ENCODE measurements around the gene SH2D3A.

SH2D3A gene

DNA sequence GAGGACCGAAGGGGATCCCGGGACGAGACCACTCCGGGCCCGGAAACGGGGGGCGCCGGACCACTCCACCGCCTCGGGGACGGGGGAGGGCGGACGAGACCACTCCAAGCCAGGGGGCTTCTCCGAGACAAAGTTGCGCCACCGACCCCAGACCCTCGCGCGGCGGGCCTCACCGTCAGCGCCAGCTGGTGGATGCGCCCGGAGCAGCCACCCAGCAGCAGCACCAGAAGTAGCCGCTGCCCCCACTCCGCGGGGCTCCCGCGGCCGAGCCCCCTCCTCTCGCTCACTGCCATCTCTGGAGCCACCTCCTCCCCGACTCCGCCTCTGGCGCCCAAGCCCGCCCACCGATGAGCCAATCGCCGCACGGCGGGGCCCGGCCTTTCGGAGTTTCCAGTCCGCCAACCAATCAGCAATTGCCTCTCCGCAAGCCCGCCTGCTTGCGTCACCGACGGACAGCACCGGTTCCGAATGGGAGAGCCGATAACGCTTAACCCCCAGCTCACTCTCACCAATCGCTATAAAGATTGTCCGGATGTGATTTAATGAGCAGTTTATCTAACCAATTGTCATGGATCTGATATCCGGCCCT, 29.9 kb downstream of the SH2D3A start, which contains the start of gene GPR108:
Gene GPR108, minus strand, starts transcription at position 297 of the 589 bp plus-strand sequence. Its CDS starts 4 bp downstream, at position 293.
- H3K27me3 ChIP-seq (ENCODE audit: control insufficient read depth, insufficient read depth, low read length) = no peaks in the 10 kb centered on the region
- H3K36me3 ChIP-seq (ENCODE audit: control insufficient read depth, insufficient read depth, low read length) = peaks cover 4% of the 10 kb centered on the region
- peak within 1 kb of the TSS; percentile 81 for H3K9ac ChIP-seq (ENCODE audit: low read length)
- H3K27ac ChIP-seq (ENCODE audit: low read depth, low read length) = peak within 1 kb of the TSS; percentile 99
- peaks cover 32% of the 10 kb centered on the region for H3K4me1 ChIP-seq (ENCODE audit: control insufficient read depth, insufficient read depth, low read length)
- peak within 1 kb of the TSS; percentile 74 for H3K4me3 ChIP-seq (ENCODE audit: low read length)

DNA sequence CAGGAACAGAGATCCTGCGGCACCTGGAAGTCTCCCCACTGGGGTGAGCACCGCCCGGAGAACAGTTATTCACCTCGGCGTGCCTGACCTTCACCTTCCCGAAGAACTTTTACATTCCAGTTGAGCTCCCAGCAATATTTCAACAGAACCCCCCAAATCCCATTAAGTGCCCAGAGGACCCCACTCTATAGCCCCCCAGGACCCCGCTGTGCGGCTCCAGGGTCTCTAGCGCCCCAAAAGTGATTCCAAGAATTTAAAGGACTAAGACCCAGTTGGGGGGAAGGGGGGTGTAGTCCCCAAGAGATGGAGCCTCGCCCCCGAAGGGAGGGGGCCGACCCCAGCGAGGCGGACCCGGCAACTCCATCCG, 30.3 kb downstream of the SH2D3A start:
- H3K9ac ChIP-seq (ENCODE audit: low read length) = peak overlapping the region; percentile 56
- H3K27ac ChIP-seq (ENCODE audit: low read depth, low read length) = peak overlapping the region; percentile 99
- H3K27me3 ChIP-seq (ENCODE audit: control insufficient read depth, insufficient read depth, low read length) = no peaks in the 10 kb centered on the region
- H3K36me3 ChIP-seq (ENCODE audit: control insufficient read depth, insufficient read depth, low read length) = peaks cover 4% of the 10 kb centered on the region
- H3K4me3 ChIP-seq (ENCODE audit: low read length) = peak overlapping the region; percentile 74
- peaks cover 32% of the 10 kb centered on the region for H3K4me1 ChIP-seq (ENCODE audit: control insufficient read depth, insufficient read depth, low read length)

DNA sequence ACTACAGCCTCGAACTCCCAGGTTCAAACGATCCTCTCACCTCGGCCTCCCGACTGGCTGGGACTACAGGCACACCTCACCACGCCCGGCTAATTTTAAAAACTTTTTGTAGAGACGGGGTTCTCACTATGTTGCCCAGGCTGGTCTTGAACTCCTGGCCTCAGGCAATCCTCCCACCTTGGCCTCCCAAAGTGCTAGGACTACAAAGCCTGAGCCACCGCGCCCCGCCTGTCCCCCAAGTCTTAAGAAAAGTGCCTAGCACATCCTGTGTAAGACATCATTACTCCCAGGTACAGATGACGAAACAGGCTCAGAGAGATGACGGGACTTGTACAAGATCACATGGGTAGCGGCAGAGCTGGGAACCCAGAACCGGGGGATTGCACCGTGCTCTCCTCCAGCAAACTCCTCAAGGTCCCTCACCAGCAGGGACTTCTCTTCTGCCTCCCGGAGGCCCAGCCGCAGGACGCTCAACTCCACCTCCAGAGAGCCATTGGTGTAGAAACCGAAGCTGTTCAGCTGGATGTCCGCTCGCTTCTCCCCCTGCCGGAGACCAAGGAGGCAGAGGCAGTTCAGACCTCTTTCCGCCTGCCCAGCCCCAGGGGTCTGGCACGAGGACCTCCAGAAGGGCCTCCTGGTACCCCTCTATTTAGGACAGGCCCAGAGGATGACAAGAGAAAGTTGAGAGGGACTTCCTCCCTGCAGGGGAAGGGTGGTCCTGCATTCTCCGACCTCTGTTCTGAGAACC, 30.9 kb downstream of the SH2D3A start:
- Histone ChIP-seq H3K9ac (ENCODE audit: low read length) (peak overlapping the region; percentile 81), H3K4me1 (ENCODE audit: control insufficient read depth, insufficient read depth, low read length) (peaks cover 32% of the 10 kb centered on the region), H3K27me3 (ENCODE audit: control insufficient read depth, insufficient read depth, low read length) (no peaks in the 10 kb centered on the region), H3K36me3 (ENCODE audit: control insufficient read depth, insufficient read depth, low read length) (peaks cover 4% of the 10 kb centered on the region), H3K4me3 (ENCODE audit: low read length) (peak overlapping the region; percentile 74), H3K27ac (ENCODE audit: low read depth, low read length) (peak overlapping the region; percentile 99)

DNA sequence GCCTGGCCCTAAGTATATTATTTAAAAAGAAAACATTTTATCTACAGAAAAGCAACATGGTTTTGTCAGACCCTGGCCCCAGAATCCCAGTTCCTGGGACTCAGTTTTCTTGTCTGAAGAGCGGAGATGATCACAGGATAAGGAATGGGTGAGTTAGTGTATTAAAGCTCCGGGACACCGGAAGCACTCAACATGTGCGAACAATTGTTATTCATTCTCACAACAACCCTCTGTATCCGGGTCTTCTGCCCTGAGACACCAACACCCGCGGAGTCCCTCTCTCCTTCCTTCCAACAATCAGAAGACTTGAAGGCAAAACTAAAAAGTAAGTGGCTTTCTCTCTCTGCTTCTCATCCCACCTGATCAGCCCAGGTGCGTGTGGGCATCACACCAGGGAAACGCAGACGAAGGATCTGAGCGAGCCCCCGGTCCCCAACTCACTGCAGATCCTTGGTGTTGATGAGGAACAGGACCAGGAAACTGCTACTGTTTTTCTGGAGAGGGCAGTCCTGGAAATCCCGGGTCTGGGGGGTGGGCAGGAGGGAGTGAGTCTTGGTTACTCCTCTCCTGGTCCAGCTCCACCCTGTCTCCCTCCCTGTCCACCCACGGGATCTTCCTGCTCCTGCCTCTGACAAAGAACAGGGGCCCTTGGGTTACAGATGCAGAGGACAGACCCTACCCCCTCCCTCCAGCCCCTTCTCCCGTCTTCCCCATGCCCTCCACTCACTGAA, 31.9 kb downstream of the SH2D3A start:
- Histone ChIP-seq H3K4me1 (ENCODE audit: control insufficient read depth, insufficient read depth, low read length) (peaks cover 27% of the 10 kb centered on the region), H3K4me3 (ENCODE audit: low read length) (no peak overlapping the region)

DNA sequence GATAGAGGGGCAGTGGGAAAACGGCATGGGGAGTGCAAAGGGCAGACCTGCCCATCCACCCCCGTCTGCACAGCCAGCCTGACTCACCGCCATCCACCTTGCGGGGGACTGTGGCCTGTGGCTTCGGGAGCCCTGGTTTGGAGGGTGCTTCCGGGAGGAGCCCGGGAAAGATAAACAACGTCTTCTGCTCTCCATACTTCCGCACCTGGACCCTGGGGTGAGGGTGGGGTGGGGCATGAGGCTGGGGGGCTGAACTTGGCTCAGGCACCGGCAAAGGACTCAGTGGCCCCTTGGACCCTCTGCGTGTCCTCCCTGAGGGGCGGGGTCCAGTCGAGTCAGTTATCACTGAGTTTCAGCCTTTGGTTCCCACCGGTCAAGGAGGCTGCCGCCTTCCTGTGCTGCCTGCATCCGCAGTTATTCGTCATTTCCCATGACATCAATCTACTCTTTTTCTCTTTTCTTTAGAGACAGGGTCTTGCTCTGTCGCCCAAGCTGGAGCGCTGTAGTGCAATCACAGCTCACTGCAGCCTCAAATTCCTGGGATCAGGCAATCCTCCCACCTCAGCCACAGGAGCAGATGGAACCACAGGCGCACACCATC, 33.0 kb downstream of the SH2D3A start:
- no peak overlapping the region for H3K27ac ChIP-seq (ENCODE audit: low read depth, low read length)
- H3K4me1 ChIP-seq (ENCODE audit: control insufficient read depth, insufficient read depth, low read length) = peaks cover 27% of the 10 kb centered on the region
- H3K9ac ChIP-seq (ENCODE audit: low read length) = no peak overlapping the region
- peaks cover 4% of the 10 kb centered on the region for H3K36me3 ChIP-seq (ENCODE audit: control insufficient read depth, insufficient read depth, low read length)
- no peak overlapping the region for H3K4me3 ChIP-seq (ENCODE audit: low read length)
- no peaks in the 10 kb centered on the region for H3K27me3 ChIP-seq (ENCODE audit: control insufficient read depth, insufficient read depth, low read length)

More for the DNA sequence above, 31.9 kb downstream of the SH2D3A start:
- Histone ChIP-seq H3K27me3 (ENCODE audit: control insufficient read depth, insufficient read depth, low read length) (no peaks in the 10 kb centered on the region), H3K9ac (ENCODE audit: low read length) (no peak overlapping the region), H3K36me3 (ENCODE audit: control insufficient read depth, insufficient read depth, low read length) (peaks cover 4% of the 10 kb centered on the region), H3K27ac (ENCODE audit: low read depth, low read length) (peak overlapping the region; percentile 99)

DNA sequence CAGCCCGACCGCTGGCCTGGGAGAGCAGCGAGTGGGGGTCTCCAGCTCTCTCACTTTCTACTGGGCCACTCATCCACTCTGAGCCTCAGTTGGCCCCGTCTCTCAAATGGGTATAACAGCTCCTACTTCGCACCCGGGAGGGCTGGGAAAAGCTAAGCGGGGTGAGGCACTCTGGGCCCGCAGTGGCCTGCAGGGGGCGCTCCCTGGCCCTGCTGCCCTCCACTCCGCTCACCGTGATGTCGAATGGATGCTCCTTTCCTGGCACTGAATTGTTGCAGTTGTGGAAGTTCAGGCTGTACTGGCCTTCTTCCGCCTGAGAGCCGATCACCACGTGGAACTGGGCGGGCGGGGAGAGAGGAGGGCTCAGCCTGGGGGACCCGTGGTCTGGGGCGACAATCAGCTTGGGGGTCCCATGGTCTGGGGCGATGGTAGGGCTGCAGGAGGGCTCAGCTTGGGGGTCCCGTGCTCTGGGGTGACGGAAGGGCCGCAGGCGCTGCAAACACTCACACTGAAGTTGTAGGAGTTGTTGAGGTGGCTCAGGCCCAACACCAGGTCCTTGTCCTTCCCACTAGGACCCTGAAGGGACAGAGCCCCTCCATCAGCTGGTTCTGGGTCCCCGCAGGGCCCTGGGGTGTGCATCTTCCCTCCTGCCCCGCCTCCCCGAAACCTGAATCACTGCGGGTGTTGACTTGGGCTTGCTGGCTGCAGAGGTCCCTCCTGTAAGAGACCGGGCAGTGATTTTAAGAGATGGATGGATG, 33.7 kb downstream of the SH2D3A start:
- Histone ChIP-seq H3K4me1 (ENCODE audit: control insufficient read depth, insufficient read depth, low read length) (peaks cover 20% of the 10 kb centered on the region), H3K27ac (ENCODE audit: low read depth, low read length) (no peak overlapping the region), H3K36me3 (ENCODE audit: control insufficient read depth, insufficient read depth, low read length) (peaks cover 4% of the 10 kb centered on the region), H3K4me3 (ENCODE audit: low read length) (no peak overlapping the region), H3K9ac (ENCODE audit: low read length) (no peak overlapping the region), H3K27me3 (ENCODE audit: control insufficient read depth, insufficient read depth, low read length) (no peaks in the 10 kb centered on the region)

DNA sequence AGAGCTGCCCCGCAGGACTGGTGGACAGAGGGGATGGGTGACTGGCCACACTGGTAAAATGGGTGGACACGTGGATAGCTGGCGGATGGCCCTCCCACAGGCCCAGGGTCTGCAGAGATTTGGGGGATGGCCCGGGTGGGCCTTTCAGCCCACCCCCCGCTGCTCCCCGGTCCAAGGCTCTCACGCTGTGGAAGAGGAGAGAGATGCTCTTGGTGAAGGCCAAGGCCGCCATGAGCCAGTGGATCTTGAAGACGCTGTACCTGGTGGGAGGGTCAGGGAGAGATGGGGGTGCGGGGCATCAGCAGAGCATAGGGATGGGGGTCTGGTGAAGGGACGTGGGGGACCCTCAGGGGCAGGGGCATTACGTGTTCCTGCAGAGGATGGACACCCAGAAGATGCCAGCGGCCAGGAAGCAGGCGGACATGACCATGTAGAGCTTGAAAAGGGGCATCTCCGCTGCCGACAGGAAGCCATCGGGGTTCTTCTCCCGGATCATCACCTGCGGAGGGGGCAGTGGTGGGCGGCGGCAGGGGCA, 34.4 kb downstream of the SH2D3A start:
- H3K4me3 ChIP-seq (ENCODE audit: low read length) = no peak overlapping the region
- H3K27ac ChIP-seq (ENCODE audit: low read depth, low read length) = no peak overlapping the region
- no peaks in the 10 kb centered on the region for H3K27me3 ChIP-seq (ENCODE audit: control insufficient read depth, insufficient read depth, low read length)
- peaks cover 4% of the 10 kb centered on the region for H3K36me3 ChIP-seq (ENCODE audit: control insufficient read depth, insufficient read depth, low read length)
- peaks cover 13% of the 10 kb centered on the region for H3K4me1 ChIP-seq (ENCODE audit: control insufficient read depth, insufficient read depth, low read length)
- H3K9ac ChIP-seq (ENCODE audit: low read length) = no peak overlapping the region

DNA sequence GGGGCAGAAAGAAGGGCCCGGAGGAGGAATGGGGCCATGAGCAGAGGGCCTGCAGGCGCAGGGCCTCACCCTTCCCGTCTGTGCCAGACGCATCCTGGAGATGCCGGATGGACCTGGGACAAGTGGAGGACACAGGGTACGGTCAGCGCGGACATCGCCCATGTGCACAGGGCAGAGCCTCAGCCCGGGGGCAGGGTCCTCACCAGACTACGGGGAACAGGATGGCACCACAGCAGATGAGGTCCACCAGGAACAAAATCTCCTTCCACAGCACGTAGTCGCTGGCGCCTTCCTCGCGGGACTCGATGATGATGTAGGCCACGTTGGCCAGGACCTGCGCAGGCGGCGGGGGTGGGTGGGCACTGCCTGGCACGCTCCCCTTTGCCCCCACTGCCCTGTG, 35.4 kb downstream of the SH2D3A start:
- no peak overlapping the region for H3K27ac ChIP-seq (ENCODE audit: low read depth, low read length)
- no peak overlapping the region for H3K9ac ChIP-seq (ENCODE audit: low read length)
- H3K4me3 ChIP-seq (ENCODE audit: low read length) = no peak overlapping the region
- H3K36me3 ChIP-seq (ENCODE audit: control insufficient read depth, insufficient read depth, low read length) = peaks cover 4% of the 10 kb centered on the region
- H3K27me3 ChIP-seq (ENCODE audit: control insufficient read depth, insufficient read depth, low read length) = no peaks in the 10 kb centered on the region
- H3K4me1 ChIP-seq (ENCODE audit: control insufficient read depth, insufficient read depth, low read length) = peaks cover 12% of the 10 kb centered on the region

DNA sequence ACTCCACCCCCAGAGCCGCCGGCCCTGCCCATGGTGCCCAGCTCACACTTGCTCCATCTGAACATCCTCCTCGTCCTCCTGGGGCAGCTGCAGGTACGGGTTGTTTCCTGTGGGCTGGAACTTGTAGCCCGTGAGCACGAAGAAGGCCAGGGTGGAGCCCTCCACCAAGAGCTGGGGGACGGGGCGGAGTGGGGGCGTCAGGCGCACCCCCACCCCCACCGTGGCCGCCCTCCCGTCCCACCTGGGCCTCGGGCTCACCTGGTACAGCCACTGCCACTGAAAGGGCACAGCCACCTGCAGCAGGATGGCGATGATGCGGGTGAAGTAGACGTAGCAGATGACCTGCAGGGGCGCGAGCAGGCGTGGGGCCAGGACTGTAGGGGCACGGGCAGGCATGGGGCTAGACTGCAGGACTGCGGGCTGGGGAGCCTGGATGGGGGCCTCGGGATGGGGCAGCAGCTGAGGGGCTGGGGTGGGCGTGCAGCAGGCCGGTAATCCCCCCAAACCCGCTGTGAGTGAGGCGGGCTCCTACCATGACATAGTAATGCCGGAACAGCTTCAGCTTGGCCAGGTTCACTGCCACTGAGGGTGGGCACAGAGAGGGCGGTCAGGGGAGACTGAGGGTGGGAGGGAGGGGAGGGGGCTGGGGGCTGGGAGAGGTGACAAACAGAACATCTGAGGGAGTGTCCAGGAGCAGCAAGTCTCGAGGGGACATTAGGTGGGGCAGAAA, 36.1 kb downstream of the SH2D3A start:
- H3K27me3 ChIP-seq (ENCODE audit: control insufficient read depth, insufficient read depth, low read length) = no peaks in the 10 kb centered on the region
- no peak overlapping the region for H3K27ac ChIP-seq (ENCODE audit: low read depth, low read length)
- H3K36me3 ChIP-seq (ENCODE audit: control insufficient read depth, insufficient read depth, low read length) = peaks cover 4% of the 10 kb centered on the region
- no peak overlapping the region for H3K4me3 ChIP-seq (ENCODE audit: low read length)
- peaks cover 8% of the 10 kb centered on the region for H3K4me1 ChIP-seq (ENCODE audit: control insufficient read depth, insufficient read depth, low read length)
- no peak overlapping the region for H3K9ac ChIP-seq (ENCODE audit: low read length)

DNA sequence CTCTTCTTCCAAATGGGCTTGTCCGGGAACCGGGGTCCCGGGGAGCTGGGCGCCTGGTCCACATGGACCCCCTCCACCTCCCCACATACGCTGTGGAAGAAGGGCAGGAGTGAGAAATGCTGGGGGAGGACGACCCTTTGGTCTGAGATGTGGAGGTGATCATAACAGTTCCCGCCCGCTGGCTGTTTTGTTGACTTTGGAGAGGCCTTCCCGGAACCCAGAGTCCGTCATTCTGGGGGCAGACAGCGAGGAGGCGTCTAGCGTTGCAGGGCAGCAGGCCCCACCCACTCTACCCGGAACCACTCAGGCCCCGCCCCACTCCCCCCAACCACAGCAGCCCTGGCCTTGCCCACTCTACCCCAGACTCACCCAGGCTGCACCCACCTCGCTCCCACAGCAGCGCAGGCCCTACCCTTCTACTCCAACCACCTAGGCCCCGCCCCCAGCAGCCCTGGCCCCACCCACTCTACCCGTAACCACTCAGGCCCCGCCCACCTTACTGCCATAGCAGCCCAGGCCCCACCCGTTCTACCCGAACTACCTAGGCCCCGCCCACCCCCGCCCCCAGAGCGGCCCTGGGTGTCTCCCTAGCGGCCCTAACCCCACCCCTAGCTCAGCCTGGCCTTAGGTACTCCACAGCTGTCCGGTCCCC, 37.0 kb downstream of the SH2D3A start:
- Histone ChIP-seq H3K27me3 (ENCODE audit: control insufficient read depth, insufficient read depth, low read length) (no peaks in the 10 kb centered on the region), H3K4me1 (ENCODE audit: control insufficient read depth, insufficient read depth, low read length) (no peaks in the 10 kb centered on the region), H3K4me3 (ENCODE audit: low read length) (peak overlapping the region; percentile 48), H3K9ac (ENCODE audit: low read length) (no peak overlapping the region), H3K36me3 (ENCODE audit: control insufficient read depth, insufficient read depth, low read length) (peaks cover 4% of the 10 kb centered on the region), H3K27ac (ENCODE audit: low read depth, low read length) (peak overlapping the region; percentile 30)

All from rectal smooth muscle tissue (tissue), 1 donor.